ENCODE data around the gene UQCC3.
"Not testable (repeated sequence)": the region's sequence is repeated elsewhere in the genome, so short reads cannot be mapped to it uniquely, and the experiment has no call there.

Gene UQCC3

GRCh38 chr11:62671608-62672389 is at the start of gene UQCC3, which contains the start of gene LBHD1:
Gene UQCC3, plus strand, starts transcription at chr11:62671673. Its CDS starts 73 bp downstream, at chr11:62671746.
Gene LBHD1, minus strand, starts transcription at chr11:62672267. Its CDS starts 2,236 bp downstream, at chr11:62670031.
- DNase-seq: peak; percentile 82

GRCh38 chr11:62622476-62623089 is 48.9 kb upstream of the UQCC3 start:
- no peak for DNase-seq

GRCh38 chr11:62627713-62628112 is 43.8 kb upstream of the UQCC3 start:
- DNase-seq: no peak

GRCh38 chr11:62632492-62632891 is 39.0 kb upstream of the UQCC3 start:
- DNase-seq: no peak

- DNase-seq: no peak
These were observed 27.3 kb upstream of the UQCC3 start for GRCh38 chr11:62644220-62644619.

DNA sequence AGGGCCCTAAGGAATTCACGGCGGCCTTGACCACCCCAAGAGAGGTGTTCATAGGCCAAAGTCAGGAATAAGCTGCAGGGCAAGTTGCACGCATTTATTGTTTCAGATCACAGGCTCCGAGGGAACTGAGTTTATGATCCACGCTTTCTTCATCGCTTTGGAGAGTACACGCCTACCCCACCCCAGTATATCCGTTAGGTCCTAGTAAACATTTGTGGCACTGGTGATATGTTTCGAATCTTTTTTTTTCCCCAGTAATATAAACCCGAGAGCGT is 25.9 kb upstream of the UQCC3 start:
- DNase-seq: no peak

- peak; percentile 92 for DNase-seq
These were observed 25.3 kb upstream of the UQCC3 start, which contains the start of gene GANAB for GRCh38 chr11:62645946-62646824. Gene GANAB, minus strand, starts transcription at chr11:62646613. Its CDS starts 14 bp downstream, at chr11:62646599.

DNA sequence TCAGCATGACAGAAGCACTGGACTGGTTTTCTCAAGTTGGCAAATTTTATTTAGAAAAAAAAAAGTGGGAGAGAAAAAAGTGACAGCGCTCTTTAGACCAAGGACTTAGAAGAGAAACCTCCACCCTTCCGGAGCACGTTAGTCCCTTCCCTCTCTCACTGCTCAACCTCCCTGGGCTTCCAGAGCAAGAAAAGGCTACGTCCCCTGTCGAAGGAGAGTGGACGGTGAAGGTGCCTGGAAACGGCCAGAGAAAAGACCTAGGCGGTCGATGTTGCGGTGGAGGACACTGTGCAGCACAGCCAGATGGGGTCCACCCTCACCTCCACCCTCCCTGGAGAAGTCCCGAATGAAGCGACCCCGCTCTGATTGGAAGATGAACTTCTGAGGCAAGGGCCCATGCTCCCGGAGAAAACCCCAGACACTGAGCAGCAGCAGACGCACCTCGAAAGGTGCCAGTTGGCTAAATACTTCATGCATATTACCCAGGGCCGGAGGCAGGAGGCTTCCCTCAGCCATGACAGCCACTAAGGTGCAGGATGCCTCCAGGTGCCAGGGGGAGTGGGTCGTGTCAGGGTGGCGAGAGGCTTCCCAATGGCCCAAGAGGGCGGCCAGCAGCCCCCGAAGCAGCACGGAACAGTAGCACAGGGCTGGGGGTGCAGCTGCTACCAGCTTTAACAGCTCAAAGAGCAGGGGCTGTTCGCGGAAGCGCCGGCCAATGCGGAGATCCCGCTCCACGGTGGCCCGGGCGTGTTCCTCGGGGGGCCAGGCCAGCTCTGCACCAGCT is 24.5 kb upstream of the UQCC3 start:
- no peak for DNase-seq

DNA sequence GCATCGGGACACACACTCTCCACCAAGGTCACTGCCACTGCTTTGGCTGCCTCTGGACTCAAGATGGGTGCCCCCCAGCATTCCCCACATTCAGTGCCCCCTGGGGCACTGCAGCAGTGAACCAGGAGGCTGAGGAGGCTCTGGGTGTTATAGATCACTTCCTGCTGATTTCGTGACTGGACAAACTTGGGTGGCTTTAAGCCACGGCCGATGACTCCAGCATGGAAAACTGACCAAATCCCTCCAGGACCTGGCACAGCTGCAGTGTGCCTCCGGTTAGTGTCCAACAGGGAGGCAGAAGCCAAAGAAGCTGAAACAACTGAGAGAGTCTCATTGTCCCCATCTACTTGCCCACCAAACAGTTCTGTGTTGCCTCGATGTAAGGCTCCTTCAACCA is 23.9 kb upstream of the UQCC3 start:
- DNase-seq: no peak

DNA sequence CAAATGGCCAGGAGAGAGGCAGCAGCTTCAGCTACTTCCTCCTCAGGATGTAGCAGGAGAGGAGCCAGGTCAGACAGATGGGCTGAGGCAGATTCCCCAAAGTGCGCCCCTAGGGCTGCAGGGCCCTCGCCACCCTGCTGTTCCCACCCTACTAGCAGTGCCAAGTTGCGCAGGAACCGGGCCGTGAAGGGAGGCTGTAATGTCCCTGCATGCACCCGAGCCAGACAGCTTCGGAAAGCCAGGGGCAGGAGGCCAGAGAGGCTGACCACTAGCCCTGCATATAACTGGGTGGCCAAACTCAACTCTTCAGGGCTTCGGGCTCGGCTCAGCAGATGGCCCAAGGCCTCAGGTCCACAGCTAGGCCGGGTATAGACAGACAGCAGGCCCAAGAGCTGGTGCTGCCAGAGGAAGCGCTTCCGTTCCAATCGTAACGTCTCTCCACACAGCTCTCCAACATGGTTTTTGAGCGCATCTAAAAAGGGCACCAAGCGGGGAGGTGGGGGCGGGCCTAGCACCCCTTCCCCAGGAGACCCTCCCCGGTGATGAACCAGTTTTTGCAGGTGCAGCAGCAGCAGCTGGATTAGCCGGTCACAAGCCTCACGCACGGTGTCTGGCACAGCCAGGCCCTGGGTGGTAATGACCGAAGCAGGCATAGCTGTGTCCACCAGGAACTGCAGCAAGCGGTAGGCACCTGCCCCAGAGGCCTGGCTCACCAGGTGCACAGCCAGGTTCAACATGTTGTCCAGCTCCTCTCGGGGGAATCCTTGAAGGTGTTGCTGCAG is 23.1 kb upstream of the UQCC3 start:
- no peak for DNase-seq

DNA sequence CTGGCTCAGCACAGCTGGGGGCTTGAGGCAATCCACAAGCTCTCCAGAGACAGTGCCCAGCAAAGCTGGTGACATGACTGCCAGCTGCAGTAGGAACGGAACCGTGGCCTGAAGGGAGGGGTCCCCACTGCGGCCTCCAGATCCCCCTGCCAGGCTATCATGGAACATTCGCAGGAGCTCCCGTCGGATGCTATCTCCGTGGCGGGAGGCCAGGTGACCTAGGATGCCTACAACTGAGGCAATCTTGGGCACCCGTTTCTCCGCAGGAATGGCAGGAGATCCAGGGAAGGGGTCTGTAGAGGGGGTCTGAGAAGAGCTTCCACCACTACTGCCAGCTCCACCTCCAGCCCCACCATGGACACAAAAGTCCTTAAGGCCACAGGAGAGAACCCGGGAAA is 22.5 kb upstream of the UQCC3 start:
- DNase-seq: no peak

GRCh38 chr11:62649486-62649885 is 22.0 kb upstream of the UQCC3 start:
- no peak for DNase-seq

DNA sequence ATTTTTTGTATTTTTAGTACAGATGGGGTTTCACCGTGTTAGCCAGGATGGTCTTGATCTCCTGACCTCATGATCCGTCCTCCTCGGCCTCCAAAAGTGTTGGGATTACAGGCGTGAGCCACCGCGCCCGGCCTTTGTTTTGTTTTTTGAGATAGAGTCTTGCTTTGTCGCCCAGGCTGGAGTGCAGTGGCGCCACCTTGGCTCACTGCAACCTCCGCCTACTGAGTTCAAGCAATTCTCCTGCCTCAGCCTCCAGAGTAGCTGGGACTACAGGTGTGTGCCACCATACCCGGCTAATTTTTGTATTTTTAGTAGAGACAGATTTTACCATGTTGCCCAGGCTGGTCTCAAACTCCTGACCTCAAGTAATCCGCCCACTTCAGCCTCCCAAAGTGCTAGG is 21.2 kb upstream of the UQCC3 start:
- DNase-seq: not testable (repeated sequence)

GRCh38 chr11:62652161-62653006 is 19.1 kb upstream of the UQCC3 start:
- DNase-seq: no peak

DNA sequence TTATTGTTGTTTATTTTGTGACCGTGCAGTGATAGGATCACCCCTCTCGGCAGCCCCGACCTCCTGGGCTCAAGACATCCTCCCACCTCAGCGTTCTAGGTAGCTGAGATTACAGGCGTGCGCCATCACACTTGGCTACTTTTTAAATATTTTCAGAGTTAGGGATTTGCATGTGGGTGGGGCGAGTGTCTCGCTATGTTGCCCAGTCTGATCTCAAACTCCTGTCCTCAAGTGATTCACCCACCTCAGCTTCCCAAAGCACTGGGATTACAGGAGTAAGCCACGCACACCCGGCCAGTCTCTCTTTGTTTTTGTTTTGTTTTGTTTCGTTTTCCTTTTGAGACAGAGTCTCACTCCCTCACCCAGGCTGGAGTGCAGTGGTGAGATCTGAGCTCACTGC is 17.2 kb upstream of the UQCC3 start:
- no peak for DNase-seq

DNA sequence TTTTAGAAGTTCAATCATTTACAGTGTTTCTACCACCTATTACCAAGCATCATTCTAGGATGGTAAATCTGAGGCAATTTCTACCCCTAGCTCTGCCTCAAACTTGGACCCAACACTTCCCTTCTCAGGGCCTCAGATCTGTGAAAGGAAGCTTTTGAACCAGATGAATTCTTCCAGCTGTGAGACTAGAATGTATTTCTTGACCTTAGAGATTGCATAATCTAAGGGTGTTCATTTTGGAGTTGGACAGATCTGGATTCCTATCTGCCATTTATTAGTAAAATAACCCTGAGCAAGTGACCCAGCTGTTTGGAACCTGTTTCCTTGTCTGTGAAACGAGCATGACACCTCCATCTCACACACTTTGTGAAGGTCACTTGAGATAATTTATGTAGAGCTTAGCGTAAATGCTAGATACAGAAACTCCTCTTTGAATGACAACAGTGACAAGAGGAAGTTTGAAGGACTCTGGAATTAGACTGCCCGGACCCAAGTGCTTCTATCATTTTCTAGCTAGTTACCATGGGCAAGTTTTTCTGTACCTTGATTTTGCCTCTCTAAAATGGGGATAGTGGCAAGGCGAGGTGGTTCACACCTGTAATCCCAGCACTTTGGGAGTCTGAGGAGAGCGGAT is 14.6 kb upstream of the UQCC3 start:
- DNase-seq: no peak

- peak; percentile 24 for DNase-seq
These were observed 6.9 kb upstream of the UQCC3 start for GRCh38 chr11:62664405-62665074.

DNA sequence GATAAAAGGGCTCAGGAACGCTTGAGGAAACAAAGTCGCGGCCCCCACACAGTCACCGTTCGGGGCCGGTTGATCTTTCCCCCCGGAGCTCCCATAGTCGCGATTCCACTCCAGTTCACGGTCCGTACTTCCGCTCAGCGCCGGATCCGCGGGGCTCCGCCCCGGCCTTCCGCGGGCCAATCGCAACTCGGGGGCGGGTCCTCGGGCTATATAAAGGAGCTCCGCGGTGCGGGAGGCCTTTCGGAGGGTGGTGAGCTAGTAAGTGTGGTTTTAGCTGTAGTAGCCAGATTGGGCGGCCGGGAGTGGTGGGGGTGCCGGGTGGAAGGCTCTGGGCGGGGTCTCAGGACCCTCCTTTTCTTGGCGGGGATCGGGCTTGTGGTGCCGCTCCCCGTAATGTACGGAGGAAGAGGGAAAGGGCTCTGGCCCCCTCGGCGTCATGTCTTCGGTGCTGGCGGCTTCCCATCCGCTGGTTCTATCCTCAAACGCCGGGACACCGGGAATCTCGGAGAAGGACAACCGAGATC is 6.3 kb upstream of the UQCC3 start, which contains the start of the genes C11orf98 and CSKMT:
TSS of gene C11orf98 (minus strand) at position 136 of the 524 bp plus-strand sequence. CDS start at position 95, 41 bp downstream.
TSS of gene CSKMT (plus strand) at position 238 of the 524 bp plus-strand sequence. CDS start 568 bp downstream, outside the sequence.
- peak; percentile 70 for DNase-seq

DNA sequence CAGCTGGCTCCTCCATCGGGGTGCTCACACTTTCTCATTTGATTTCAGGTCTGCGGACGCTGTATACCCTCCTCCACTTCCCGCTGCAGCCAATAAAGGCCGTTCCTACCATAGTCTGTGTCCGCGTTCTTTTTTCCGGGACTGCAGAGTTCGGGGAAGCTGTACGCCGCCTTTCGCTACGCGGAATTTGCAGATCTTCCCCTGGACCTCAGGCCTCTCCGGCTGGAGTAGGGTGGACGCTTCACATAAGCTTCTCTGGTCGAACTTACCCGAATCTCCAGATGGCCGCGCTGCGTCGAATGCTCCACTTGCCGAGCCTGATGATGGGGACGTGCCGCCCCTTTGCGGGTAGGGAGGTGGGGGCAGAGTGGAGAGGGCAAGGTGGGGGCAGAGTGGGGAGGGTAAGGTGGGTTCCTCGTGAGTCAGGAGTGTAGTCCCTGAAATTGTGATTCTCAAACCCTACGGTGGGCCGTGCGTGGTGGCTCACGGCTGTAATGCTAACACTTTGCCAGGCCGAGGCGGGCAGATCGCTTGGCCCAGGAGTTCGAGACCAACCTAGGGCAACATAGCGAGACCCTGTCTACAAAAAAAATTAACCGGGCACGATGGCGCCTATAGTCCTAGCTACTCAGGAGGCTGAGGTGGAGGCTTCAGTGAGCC is 5.7 kb upstream of the UQCC3 start:
- DNase-seq: no peak
